CD14-positive monocyte (primary cell): Measurements from ENCODE around the gene IGF2R. TPM values are rescaled to one million over a fixed set of nuclear protein-coding genes. Genes with fewer than 3 reads are reported as not detected.

Experiments
- DNase-seq, 3 donors: peaks; one replicate each; pipeline ENCODE4 v3.0.0-alpha.2; 2011 to 2022
- H2AFZ ChIP-seq: 2 replicates; pipeline ENCODE4 v1.6.0; 2012; ENCODE audit warnings: mild to moderate bottlenecking, low read depth, low read length, inconsistent platforms; ENCODE audit not compliant: insufficient read depth, poor library complexity, severe bottlenecking
- H3K27ac ChIP-seq, 2 donors: 1 replicate in 1 of 2; 2 replicates in 1 of 2; pipeline ENCODE4 v1.5.1; 2012 to 2013; ENCODE audit warnings: low read length in 2 of 2, control low read depth in 1 of 2, inconsistent platforms in 1 of 2, low read depth in 1 of 2, mild to moderate bottlenecking in 1 of 2
- H3K27me3 ChIP-seq, 2 donors: one replicate each; pipeline versions ENCODE4 v1.6.0 to v1.6.1; 2011 to 2013; ENCODE audit warnings: low read length in 2 of 2; ENCODE audit not compliant: control insufficient read depth in 2 of 2, insufficient read depth in 2 of 2
- H3K36me3 ChIP-seq, 2 donors: replicated peaks in 1 of 2; 1 replicate in 1 of 2; 2 replicates in 1 of 2; pipeline versions ENCODE4 v1.5.1 to v1.6.1; 2012 to 2013; ENCODE audit warnings: low read length in 2 of 2, control low read depth in 1 of 2, inconsistent platforms in 1 of 2, mild to moderate bottlenecking in 1 of 2; ENCODE audit not compliant: insufficient read depth in 2 of 2, control insufficient read depth in 1 of 2
- H3K4me1 ChIP-seq, 2 donors: 1 replicate in 1 of 2; 2 replicates in 1 of 2; pipeline versions ENCODE4 v1.5.1 to v1.6.1; 2012 to 2013; ENCODE audit warnings: low read length in 2 of 2, control low read depth in 1 of 2, inconsistent platforms in 1 of 2, mild to moderate bottlenecking in 1 of 2, moderate library complexity in 1 of 2; ENCODE audit not compliant: insufficient read depth in 2 of 2, control insufficient read depth in 1 of 2
- H3K4me2 ChIP-seq: replicated peaks from 2 replicates; pipeline ENCODE3; 2012; ENCODE audit warnings: low read length, moderate library complexity, mild to moderate bottlenecking; ENCODE audit not compliant: poor library complexity, severe bottlenecking; ENCODE audit errors: extremely low read depth
- H3K4me3 ChIP-seq, 3 experiments: fragments of 200-600 bp in 1 of 3; sonication (generic) in 1 of 3; replicated peaks in 1 of 3; 1 replicate in 2 of 3; 2 replicates in 1 of 3; pipeline ENCODE4 v1.5.1; 2011 to 2013; ENCODE audit warnings: low read length in 3 of 3, mild to moderate bottlenecking in 3 of 3, control low read depth in 2 of 3, low read depth in 2 of 3, inconsistent platforms in 1 of 3, moderate library complexity in 1 of 3
- H3K79me2 ChIP-seq: 2 replicates; pipeline ENCODE4 v1.6.0; 2012; ENCODE audit warnings: mild to moderate bottlenecking, control low read depth, inconsistent platforms, low read length, moderate library complexity; ENCODE audit not compliant: insufficient read depth
- H3K9ac ChIP-seq: 2 replicates; pipeline ENCODE4 v1.6.0; 2017; ENCODE audit warnings: low read length, mild to moderate bottlenecking; ENCODE audit not compliant: insufficient read depth, poor library complexity, severe bottlenecking
- H3K9me3 ChIP-seq, 2 donors: replicated peaks in 1 of 2; 1 replicate in 1 of 2; 2 replicates in 1 of 2; pipeline versions ENCODE4 v1.5.1 to v1.6.1; 2012 to 2013; ENCODE audit warnings: low read length in 2 of 2, control low read depth in 1 of 2; ENCODE audit not compliant: control insufficient read depth in 1 of 2, insufficient read depth in 1 of 2
- H4K20me1 ChIP-seq: 2 replicates; pipeline ENCODE4 v1.6.0; 2012; ENCODE audit warnings: mild to moderate bottlenecking, low read length, control low read depth, moderate library complexity; ENCODE audit not compliant: insufficient read depth
- H3K27ac Mint-ChIP-seq, 7 donors: one replicate each; pipeline ENCODE4 v1.8.0; 2020; ENCODE audit warnings: mild to moderate bottlenecking in 7 of 7, mixed read lengths in 7 of 7, moderate library complexity in 6 of 7, inconsistent platforms in 2 of 7
- H3K27me3 Mint-ChIP-seq, 3 donors: one replicate each; pipeline ENCODE4 v1.8.0; 2021 to 2022; ENCODE audit warnings: low read depth in 3 of 3, mild to moderate bottlenecking in 3 of 3, mixed read lengths in 3 of 3, moderate library complexity in 3 of 3, inconsistent platforms in 1 of 3
- H3K36me3 Mint-ChIP-seq, 2 donors: one replicate each; pipeline ENCODE4 v1.8.0; 2020; ENCODE audit warnings: mixed read lengths in 2 of 2, inconsistent platforms in 1 of 2, mild to moderate bottlenecking in 1 of 2
- H3K4me1 Mint-ChIP-seq: one replicate; pipeline ENCODE4 v1.8.0; 2020; ENCODE audit warnings: mild to moderate bottlenecking, mixed read lengths
- H3K4me3 Mint-ChIP-seq, 2 donors: one replicate each; pipeline ENCODE4 v1.8.0; 2020; ENCODE audit warnings: mild to moderate bottlenecking in 2 of 2, mixed read lengths in 2 of 2, moderate library complexity in 1 of 2
- H3K9me3 Mint-ChIP-seq, 7 donors: one replicate each; pipeline ENCODE4 v1.8.0; 2020 to 2022; ENCODE audit warnings: mixed read lengths in 7 of 7, mild to moderate bottlenecking in 6 of 7, moderate library complexity in 6 of 7, inconsistent platforms in 2 of 7
- WGBS: methylation state at CpG from one replicate; pipeline ENCODE4 v1.1.5; 2013; ENCODE audit warnings: missing lambda C conversion rate; ENCODE audit not compliant: insufficient coverage; 5-methylcytosine and 5-hydroxymethylcytosine counted together
- intact Hi-C, 2 donors: fragments of 100-400 bp; cut with micrococcal nuclease; formaldehyde crosslinking; loops; one replicate each; pipeline versions ENCODE4 v1.15.0 to v1.15.1; 2023
- polyA plus RNA-seq, 3 donors: library from polyadenylated mRNA; depleted of rRNA in 1 of 3; unstranded in 2 of 3; stranded (reverse) in 1 of 3; fragments of 300-500 nt in 2 of 3; fragments of >200 nt in 1 of 3; fragmentation: Illumina TruSeq in 2 of 3; gene quantifications; 1 replicate in 2 of 3; 2 replicates in 1 of 3; pipeline ENCODE4 v1.2.3, GENCODE V29; 2012 to 2021
- TF ChIP-seq, protein P1 (sequence below): fragments of 200-600 bp; IDR thresholded peaks from one replicate; pipeline ENCODE4 v1.8.0; 2022; ENCODE audit warnings: antibody characterized with exemption, mild to moderate bottlenecking

Gene IGF2R
- polyA plus RNA-seq, 3 donors: 6.9 to 44.8 (median 8.2) TPM

DNA sequence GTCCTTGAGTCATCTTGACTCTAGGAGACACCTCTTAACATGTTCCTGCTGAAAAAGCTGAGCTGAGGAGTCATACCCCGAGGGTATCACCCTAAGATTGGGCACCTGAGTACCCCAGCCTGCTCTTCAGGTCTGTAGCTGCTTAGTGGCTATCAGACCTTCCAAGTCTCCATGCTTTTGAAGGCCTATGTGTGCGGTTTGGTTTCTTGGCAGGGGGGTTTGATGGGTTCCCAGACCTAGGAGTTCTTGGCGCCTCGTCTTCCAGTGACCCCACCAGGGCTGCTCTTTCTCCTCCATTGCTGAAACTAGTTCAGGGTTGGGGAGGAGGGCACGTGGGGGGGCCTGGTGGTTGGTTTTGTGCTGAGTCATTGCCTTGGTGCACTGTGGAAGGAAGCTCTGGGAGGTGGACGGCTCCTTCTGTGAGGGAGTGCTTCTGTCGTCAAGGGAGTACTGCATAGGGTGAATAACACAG lies 20.1 kb downstream of the IGF2R start:
- TF ChIP-seq, protein P1, sequence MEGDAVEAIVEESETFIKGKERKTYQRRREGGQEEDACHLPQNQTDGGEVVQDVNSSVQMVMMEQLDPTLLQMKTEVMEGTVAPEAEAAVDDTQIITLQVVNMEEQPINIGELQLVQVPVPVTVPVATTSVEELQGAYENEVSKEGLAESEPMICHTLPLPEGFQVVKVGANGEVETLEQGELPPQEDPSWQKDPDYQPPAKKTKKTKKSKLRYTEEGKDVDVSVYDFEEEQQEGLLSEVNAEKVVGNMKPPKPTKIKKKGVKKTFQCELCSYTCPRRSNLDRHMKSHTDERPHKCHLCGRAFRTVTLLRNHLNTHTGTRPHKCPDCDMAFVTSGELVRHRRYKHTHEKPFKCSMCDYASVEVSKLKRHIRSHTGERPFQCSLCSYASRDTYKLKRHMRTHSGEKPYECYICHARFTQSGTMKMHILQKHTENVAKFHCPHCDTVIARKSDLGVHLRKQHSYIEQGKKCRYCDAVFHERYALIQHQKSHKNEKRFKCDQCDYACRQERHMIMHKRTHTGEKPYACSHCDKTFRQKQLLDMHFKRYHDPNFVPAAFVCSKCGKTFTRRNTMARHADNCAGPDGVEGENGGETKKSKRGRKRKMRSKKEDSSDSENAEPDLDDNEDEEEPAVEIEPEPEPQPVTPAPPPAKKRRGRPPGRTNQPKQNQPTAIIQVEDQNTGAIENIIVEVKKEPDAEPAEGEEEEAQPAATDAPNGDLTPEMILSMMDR: no peak
- peaks cover 51 to 69% of the 10 kb centered on the region in 2 donors for H3K4me1 ChIP-seq
- H3K9ac ChIP-seq: no peak overlapping the region
- H3K4me1 Mint-ChIP-seq: peaks cover 67% of the 10 kb centered on the region
- H3K4me3 ChIP-seq: peak overlapping the region in 1 of 3 experiments; percentile 38
- no peaks in the 10 kb centered on the region for H3K9me3 ChIP-seq
- peaks cover 14 to 22% of the 10 kb centered on the region in 2 donors for H3K36me3 ChIP-seq
- intact Hi-C loops: loop anchor here in 1 of 2 donors (5.0 to 10.0 kb wide), 2 partner anchors 37 to 264 kb away; partner anchors contain the start of gene WTAP
- H3K27ac ChIP-seq: peak overlapping the region; percentile 19 to 66
- H3K79me2 ChIP-seq: peaks cover 89% of the 10 kb centered on the region
- peak overlapping the region in 1 of 2 donors; percentile 15 for H3K4me3 Mint-ChIP-seq
- peaks cover 100% of the 10 kb centered on the region for H4K20me1 ChIP-seq
- H3K27ac Mint-ChIP-seq: peak overlapping the region; percentile 64 to 88 (median 77)
- H2AFZ ChIP-seq: no peak overlapping the region
- WGBS: 54% methylated on average over 5 of the region's 7 CpGs
- no peaks in the 10 kb centered on the region for H3K27me3 ChIP-seq
- peaks cover 42 to 43% of the 10 kb centered on the region in 2 donors for H3K36me3 Mint-ChIP-seq
- DNase-seq: peak in 2 of 3 donors; percentile 45 to 60
- H3K4me2 ChIP-seq: peak overlapping the region; percentile 51
- H3K27me3 Mint-ChIP-seq: peaks cover 2 to 5% (median 2%) of the 10 kb centered on the region in 3 donors
- peaks cover 0 to 3% (median 0%) of the 10 kb centered on the region in 7 donors for H3K9me3 Mint-ChIP-seq

DNA sequence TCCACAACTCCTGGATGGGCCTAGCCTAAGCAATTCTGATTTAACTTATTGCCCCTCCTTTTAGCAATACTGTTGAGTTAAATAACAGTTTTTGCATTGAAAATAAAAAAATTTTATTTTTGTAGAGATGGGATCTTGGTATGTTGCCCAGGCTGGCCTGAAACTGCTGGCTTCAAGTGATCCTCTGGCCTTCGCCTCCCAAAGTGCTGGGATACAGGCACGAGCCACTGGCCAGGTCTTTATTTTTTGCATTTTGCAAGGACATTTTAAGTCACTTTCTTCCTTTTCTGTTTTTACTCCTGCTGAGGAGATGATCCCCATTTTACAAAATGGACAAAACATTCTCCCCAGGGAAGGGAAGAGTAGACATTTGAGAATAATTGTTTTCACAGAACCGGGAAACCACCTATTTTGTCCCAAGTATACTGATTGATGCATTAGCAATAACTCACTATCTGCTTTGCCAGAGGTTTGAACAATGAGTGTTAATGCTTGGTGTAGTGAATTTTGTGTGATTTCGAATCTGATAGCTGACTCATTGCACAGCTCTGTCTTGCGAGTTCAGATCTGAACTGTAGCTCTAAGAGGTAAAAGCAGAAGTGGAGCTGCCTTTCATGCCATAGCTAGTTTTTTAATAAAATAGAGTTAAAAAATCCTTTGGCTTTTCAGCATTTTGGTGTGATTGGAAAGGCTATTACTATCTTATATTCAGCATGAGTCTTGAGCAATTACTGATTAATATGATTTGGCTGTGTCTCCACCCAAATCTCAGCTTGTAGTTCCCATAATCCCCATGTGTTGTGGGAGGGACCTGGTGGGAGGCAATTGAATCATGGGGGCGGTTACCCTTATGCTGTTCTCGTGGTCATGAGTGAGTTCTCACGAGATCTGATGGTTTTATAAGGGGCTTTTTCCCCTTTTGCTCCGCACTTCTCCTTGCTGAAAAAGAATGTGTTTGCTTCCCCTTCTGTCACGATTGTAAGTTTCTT lies 20.9 kb downstream of the IGF2R start:
- Mint-ChIP-seq H3K36me3 (peaks cover 49 to 50% of the 10 kb centered on the region in 2 donors), H3K27me3 (peaks cover 2 to 6% (median 5%) of the 10 kb centered on the region in 3 donors), H3K4me3 (peak overlapping the region in 1 of 2 donors; percentile 31), H3K27ac (peak overlapping the region; percentile 74 to 89 (median 80)), H3K9me3 (peaks cover 2 to 7% (median 3%) of the 10 kb centered on the region in 7 donors), H3K4me1 (peaks cover 63% of the 10 kb centered on the region)
- peak overlapping the region; percentile 51 for H3K4me2 ChIP-seq
- intact Hi-C loops: loop anchor here in 1 of 2 donors (5.0 to 10.0 kb wide), 2 partner anchors 37 to 265 kb away; partner anchors contain the start of gene WTAP
- H3K4me1 ChIP-seq: peaks cover 44 to 62% of the 10 kb centered on the region in 2 donors
- H3K9ac ChIP-seq: no peak overlapping the region
- no peaks in the 10 kb centered on the region for H3K9me3 ChIP-seq
- peak overlapping the region; percentile 27 to 66 for H3K27ac ChIP-seq
- H4K20me1 ChIP-seq: peaks cover 100% of the 10 kb centered on the region
- WGBS: 46% methylated on average over 4 of the region's 10 CpGs
- peak; percentile 73 to 84 (median 74) for DNase-seq
- TF ChIP-seq, protein P1: no peak
- no peak overlapping the region for H2AFZ ChIP-seq
- peaks cover 91% of the 10 kb centered on the region for H3K79me2 ChIP-seq
- peaks cover 14 to 22% of the 10 kb centered on the region in 2 donors for H3K36me3 ChIP-seq
- peak overlapping the region in 1 of 3 experiments; percentile 38 for H3K4me3 ChIP-seq
- no peaks in the 10 kb centered on the region for H3K27me3 ChIP-seq
